Liver (tissue), 9 donors: ENCODE measurements around the gene MCF2L. TPM values are rescaled to one million over a fixed set of nuclear protein-coding genes. Genes with fewer than 3 reads are reported as not detected.

Experiments
- DNase-seq: peaks from one replicate; pipeline ENCODE4 v3.0.0-alpha.2; 2017; ENCODE audit warnings: low spot score
- H3K27ac ChIP-seq, 2 donors: one replicate each; pipeline ENCODE4 v1.7.0; 2013; ENCODE audit warnings: inconsistent platforms in 2 of 2, low read length in 2 of 2, control low read depth in 1 of 2, low read depth in 1 of 2, mild to moderate bottlenecking in 1 of 2
- H3K27me3 ChIP-seq, 4 donors: one replicate each; pipeline versions ENCODE4 v1.6.1 to v1.7.0; 2013; ENCODE audit warnings: low read length in 3 of 4, inconsistent platforms in 1 of 4, mild to moderate bottlenecking in 1 of 4, moderate library complexity in 1 of 4; ENCODE audit not compliant: control insufficient read depth in 4 of 4, insufficient read depth in 4 of 4
- H3K36me3 ChIP-seq, 4 donors: one replicate each; pipeline versions ENCODE4 v1.6.1 to v1.7.0; 2013; ENCODE audit warnings: low read length in 3 of 4, mild to moderate bottlenecking in 3 of 4, low read depth in 1 of 4, moderate library complexity in 1 of 4; ENCODE audit not compliant: control insufficient read depth in 4 of 4, insufficient read depth in 3 of 4
- H3K4me1 ChIP-seq, 4 donors: one replicate each; pipeline versions ENCODE4 v1.6.1 to v1.7.0; 2013; ENCODE audit warnings: low read length in 3 of 4, mild to moderate bottlenecking in 3 of 4, moderate library complexity in 1 of 4; ENCODE audit not compliant: control insufficient read depth in 4 of 4, insufficient read depth in 4 of 4
- H3K4me3 ChIP-seq, 3 donors: one replicate each; pipeline versions ENCODE4 v1.6.1 to v1.7.0; 2013; ENCODE audit warnings: low read length in 3 of 3, control low read depth in 1 of 3, low read depth in 1 of 3, mild to moderate bottlenecking in 1 of 3
- H3K9ac ChIP-seq, 2 donors: one replicate each; pipeline ENCODE4 v1.7.0; 2013; ENCODE audit warnings: low read length in 2 of 2, mild to moderate bottlenecking in 2 of 2, moderate library complexity in 2 of 2, control low read depth in 1 of 2, low read depth in 1 of 2
- H3K9me3 ChIP-seq, 4 donors: one replicate each; pipeline versions ENCODE4 v1.6.1 to v1.7.0; 2013; ENCODE audit warnings: low read length in 3 of 4; ENCODE audit not compliant: control insufficient read depth in 4 of 4
- ATF3 ChIP-seq: IDR thresholded peaks from 2 replicates; pipeline ENCODE4 v1.6.1; 2016; ENCODE audit warnings: antibody characterized with exemption
- CTCF ChIP-seq: fragments of 150-350 bp; IDR thresholded peaks from 2 replicates; pipeline ENCODE4 v1.5.1; 2017; ENCODE audit warnings: improper control_type of control experiment, low read depth, low read length; ENCODE audit not compliant: missing input control
- EGR1 ChIP-seq, 2 donors: IDR thresholded peaks; 2 replicates each; pipeline ENCODE4 v1.6.1; 2016 to 2018; ENCODE audit warnings: antibody characterized with exemption in 2 of 2, low read depth in 2 of 2
- FOXA1 ChIP-seq: IDR thresholded peaks from 2 replicates; pipeline ENCODE4 v1.6.1; 2016; ENCODE audit warnings: antibody characterized with exemption
- FOXA2 ChIP-seq: IDR thresholded peaks from 2 replicates; pipeline ENCODE4 v1.6.1; 2016; ENCODE audit warnings: antibody characterized with exemption
- GABPA ChIP-seq, 2 donors: IDR thresholded peaks in 1 of 2; conservative IDR thresholded peaks in 1 of 2; 2 replicates each; pipeline ENCODE4 v1.6.1; 2016; ENCODE audit warnings: antibody characterized with exemption in 2 of 2, mild to moderate bottlenecking in 1 of 2, moderate library complexity in 1 of 2
- MAX ChIP-seq: IDR thresholded peaks from 2 replicates; pipeline ENCODE4 v1.6.1; 2016; ENCODE audit warnings: antibody characterized with exemption
- NR2F2 ChIP-seq: IDR thresholded peaks from 2 replicates; pipeline ENCODE4 v1.6.1; 2016; ENCODE audit warnings: antibody characterized with exemption
- RAD21 ChIP-seq, 2 donors: IDR thresholded peaks; 2 replicates each; pipeline ENCODE4 v1.6.1; 2016; ENCODE audit warnings: antibody characterized with exemption in 2 of 2, mild to moderate bottlenecking in 2 of 2
- RXRA ChIP-seq, 2 donors: IDR thresholded peaks; 2 replicates each; pipeline ENCODE4 v1.6.1; 2017 to 2018; ENCODE audit warnings: antibody characterized with exemption in 2 of 2, mild to moderate bottlenecking in 1 of 2
- SP1 ChIP-seq: IDR thresholded peaks from 2 replicates; pipeline ENCODE4 v1.6.1; 2018; ENCODE audit warnings: antibody characterized with exemption, mild to moderate bottlenecking
- TAF1 ChIP-seq: conservative IDR thresholded peaks from 2 replicates; pipeline ENCODE4 v1.6.1; 2016; ENCODE audit warnings: antibody characterized with exemption, mild to moderate bottlenecking
- YY1 ChIP-seq: IDR thresholded peaks from 2 replicates; pipeline ENCODE4 v1.6.1; 2016; ENCODE audit warnings: antibody characterized with exemption, mild to moderate bottlenecking
- ZBTB33 ChIP-seq: IDR thresholded peaks from 2 replicates; pipeline ENCODE4 v1.6.1; 2016; ENCODE audit warnings: antibody characterized with exemption
- WGBS: extraction: QIAGEN DNeasy Blood & Tissue Kit; methylation state at CpG from one replicate; pipeline ENCODE4 v1.1.7; 2013; 5-methylcytosine and 5-hydroxymethylcytosine counted together
- polyA plus RNA-seq, 2 donors: library from polyadenylated mRNA; stranded (reverse) in 1 of 2; unstranded in 1 of 2; fragments of 200-250 nt in 1 of 2; fragments of >200 nt in 1 of 2; fragmentation: Nextera tagmentation in 1 of 2; extraction: Ambion mirVana in 1 of 2; gene quantifications; one replicate each; pipeline versions ENCODE4 v1.2.1 to v1.2.3, GENCODE V29; 2013 to 2015
- total RNA-seq, 2 donors: library from RNA; depleted of rRNA; stranded (reverse); fragments of >200 nt; gene quantifications; one replicate each; pipeline ENCODE4 v1.2.3, GENCODE V29; 2014
- donor health status: healthy.
- donor health status: healthy.
- donor health status: healthy.
- donor health status: healthy.
- donor health status: healthy.

Gene MCF2L
- 10 to 100 TPM in 1 of 2 donors, 1 to 10 TPM in 1; 9.1 to 12.8 TPM for total RNA-seq
- 1 to 10 TPM; 2.9 to 5.1 TPM for polyA plus RNA-seq

GRCh38 chr13:112968910-112969691 lies at the start of gene MCF2L:
Gene MCF2L (plus strand): TSS chr13:112969214. CDS start chr13:112969380, 166 bp downstream.
- peak within 1 kb of the TSS; percentile 62 to 72 for H3K9ac ChIP-seq

GRCh38 chr13:112923962-112924361 lies 45.1 kb upstream of the MCF2L start:
- WGBS = 85% methylated on average over 12 of the region's 12 CpGs
- no peak overlapping the region for H3K27ac ChIP-seq
- peaks cover 2 to 27% (median 21%) of the 10 kb centered on the region in 4 donors for H3K4me1 ChIP-seq
- no peak for DNase-seq
- TF ChIP-seq RAD21 (IDR thresholded peaks at IDR 0.05) (no peak), FOXA2 (no peak), FOXA1 (no peak), GABPA (IDR thresholded peaks at IDR 0.05 in 1 of 2, conservative IDR thresholded peaks at IDR 0.05 in 1 of 2) (no peak), MAX (no peak), EGR1 (IDR thresholded peaks at IDR 0.05; ENCODE audit: low read depth in 2 of 2) (no peak), YY1 (no peak), RXRA (IDR thresholded peaks at IDR 0.05) (no peak), SP1 (no peak), ZBTB33 (no peak), TAF1 (no peak)
- H3K36me3 ChIP-seq = no peaks in the 10 kb centered on the region
- H3K9me3 ChIP-seq = no peaks in the 10 kb centered on the region
- no peak overlapping the region for H3K9ac ChIP-seq
- H3K27me3 ChIP-seq = no peaks in the 10 kb centered on the region
- H3K4me3 ChIP-seq = no peak overlapping the region

More at GRCh38 chr13:112968910-112969691, at the start of gene MCF2L:
- Histone ChIP-seq H3K36me3 (no peaks in the 10 kb centered on the region), H3K27ac (peak within 1 kb of the TSS; percentile 80 to 84), H3K4me1 (peaks cover 0 to 14% (median 6%) of the 10 kb centered on the region in 4 donors), H3K4me3 (peak within 1 kb of the TSS; percentile 49 to 80 (median 72)), H3K9me3 (no peaks in the 10 kb centered on the region), H3K27me3 (no peaks in the 10 kb centered on the region)
- DNase-seq = peak; percentile 45
- WGBS = under 1% methylated on average over 69 of the region's 69 CpGs
- TF ChIP-seq RXRA (IDR thresholded peaks at IDR 0.05) = peak; percentile 1 to 15
- no peak for TF ChIP-seq NR2F2
- no peak for TF ChIP-seq EGR1 (IDR thresholded peaks at IDR 0.05; ENCODE audit: low read depth in 2 of 2)
- TF ChIP-seq FOXA2 = no peak
- peak; percentile 60 to 61 for TF ChIP-seq RAD21 (IDR thresholded peaks at IDR 0.05)
- no peak for TF ChIP-seq FOXA1
- no peak for TF ChIP-seq SP1
- TF ChIP-seq GABPA (IDR thresholded peaks at IDR 0.05 in 1 of 2, conservative IDR thresholded peaks at IDR 0.05 in 1 of 2) = peak in 1 of 2 donors; percentile 59
- peak; percentile 21 for TF ChIP-seq CTCF
- no peak for TF ChIP-seq ZBTB33
- no peak for TF ChIP-seq ATF3
